ENCODE results near the gene TUFT1. TPM values are rescaled to one million over a fixed set of nuclear protein-coding genes. Genes with fewer than 3 reads are reported as not detected.

Gene TUFT1
- total RNA-seq, 1 experiment from 2014 or later: 7.9 TPM

GRCh38 chr1:151514366-151514765 lies 25.7 kb upstream of the TUFT1 start (continued):
- TF ChIP-seq ARID4B (CRISPR knock-in tag; IDR thresholded peaks at IDR 0.05; ENCODE audit: borderline replicate concordance) (no peak), NFE2L1 (CRISPR knock-in tag; IDR thresholded peaks at IDR 0.05) (no peak), ELF4 (CRISPR knock-in tag; IDR thresholded peaks at IDR 0.05; ENCODE audit: low read depth) (no peak), TEAD1 (CRISPR knock-in tag; IDR thresholded peaks at IDR 0.05) (no peak), JUN (CRISPR knock-in tag; IDR thresholded peaks at IDR 0.05) (no peak), ZNF138 (CRISPR knock-in tag; conservative IDR thresholded peaks at IDR 0.05) (no peak)

GRCh38 chr1:151515265-151515664 lies 24.8 kb upstream of the TUFT1 start:
- ChIA-PET POLR2A (interaction anchor here (0.7 kb wide), 1 partner anchor 25 kb away, joined by 5 read pairs; the partner anchor contains the start of gene TUFT1), CTCF (interaction anchor here (1.0 kb wide), 1 partner anchor 79 kb away, joined by 3 read pairs; no protein-coding TSS in a partner anchor)
- H3K4me1 Mint-ChIP-seq: peaks cover 45% of the 10 kb centered on the region

GRCh38 chr1:151516031-151516511 lies 24.0 kb upstream of the TUFT1 start:
- H3K27ac Mint-ChIP-seq: peak overlapping the region; percentile 89
- DNase-seq (ENCODE audit: low spot score): no peak
- H3K36me3 Mint-ChIP-seq: peaks cover 27% of the 10 kb centered on the region
- H3K4me1 Mint-ChIP-seq: peaks cover 45% of the 10 kb centered on the region
- no peaks in the 10 kb centered on the region for H3K27me3 Mint-ChIP-seq (ENCODE audit: low read depth)
- H3K4me3 Mint-ChIP-seq: no peak overlapping the region
- ATAC-seq: 0 out of 2 replicates have a peak, but pooled peaks have one; percentile 3
- ChIA-PET CTCF (interaction anchor here (1.1 to 1.2 kb wide), 2 partner anchors 19 to 72 kb away, joined by 5 to 6 read pairs; no protein-coding TSS in a partner anchor), POLR2A (interaction anchor here (0.7 to 0.8 kb wide), 2 partner anchors 23 to 25 kb away, joined by 3 to 5 read pairs; partner anchors contain the start of gene TUFT1)
- no peaks in the 10 kb centered on the region for H3K9me3 Mint-ChIP-seq
- no peak for TF ChIP-seq ZNF532 (CRISPR knock-in tag; IDR thresholded peaks at IDR 0.05; ENCODE audit: borderline replicate concordance)
- no peak for TF ChIP-seq ZNF138 (CRISPR knock-in tag; conservative IDR thresholded peaks at IDR 0.05)
- no peak for TF ChIP-seq TCF7 (CRISPR knock-in tag; IDR thresholded peaks at IDR 0.05; ENCODE audit: low read depth)
- TF ChIP-seq ATF2 (CRISPR knock-in tag; IDR thresholded peaks at IDR 0.05; ENCODE audit: borderline replicate concordance, low read depth): no peak
- TF ChIP-seq PRDM15 (CRISPR knock-in tag; IDR thresholded peaks at IDR 0.05): no peak

More at GRCh38 chr1:151515265-151515664, 24.8 kb upstream of the TUFT1 start:
- no peak for ATAC-seq
- DNase-seq (ENCODE audit: low spot score): no peak
- H3K9me3 Mint-ChIP-seq: no peaks in the 10 kb centered on the region
- H3K4me3 Mint-ChIP-seq: no peak overlapping the region
- peaks cover 19% of the 10 kb centered on the region for H3K36me3 Mint-ChIP-seq
- H3K27me3 Mint-ChIP-seq (ENCODE audit: low read depth): no peaks in the 10 kb centered on the region
- H3K27ac Mint-ChIP-seq: peak overlapping the region; percentile 89
- TF ChIP-seq ZBTB21 (CRISPR knock-in tag; IDR thresholded peaks at IDR 0.05; ENCODE audit: borderline replicate concordance) (no peak), GTF2I (CRISPR knock-in tag; conservative IDR thresholded peaks at IDR 0.05) (0 out of 2 replicates have a peak, but pooled peaks have one; percentile 50)

Measured in WTC11 (cell line).